ENCODE measurements around the gene ORM1. TPM values are rescaled to one million over a fixed set of nuclear protein-coding genes. Genes with fewer than 3 reads are reported as not detected.

Gene ORM1
- not detected for total RNA-seq

GRCh38 chr9:114322831-114323531 is at the start of gene ORM1:
Gene ORM1, plus strand, starts transcription at chr9:114323098. Its CDS starts 36 bp downstream, at chr9:114323134.

GRCh38 chr9:114329625-114330022 is 6.7 kb downstream of the ORM1 start, which contains the start of gene ORM2:
Gene ORM2, plus strand, starts transcription at chr9:114329869. Its CDS starts 36 bp downstream, at chr9:114329905.

Other genes starting within 250 kb of the ORM1 start
- gene AMBP, start 244.8 kb upstream of the ORM1 start, total RNA-seq: not detected
- gene KIF12, start 223.8 kb upstream of the ORM1 start, total RNA-seq: under 1 TPM; under 0.01 TPM
- 10 to 100 TPM in 1 of 2 donors, 1 to 10 TPM in 1; 9.0 to 46.1 TPM for gene COL27A1, start 167.6 kb upstream of the ORM1 start, total RNA-seq
- gene ORM2, start 6.8 kb downstream of the ORM1 start, total RNA-seq: not detected
- 10 to 100 TPM in 1 of 2 donors, 1 to 10 TPM in 1; 9.3 to 11.7 TPM for gene AKNA, start 64.9 kb downstream of the ORM1 start, total RNA-seq
- 10 to 100 TPM; 14.0 to 15.8 TPM for gene WHRN, start 182.4 kb downstream of the ORM1 start, total RNA-seq